Measurements from ENCODE around the gene GFPT2. TPM values are rescaled to one million over a fixed set of nuclear protein-coding genes. Genes with fewer than 3 reads are reported as not detected.

Gene GFPT2
- total and polyA plus RNA-seq, 9 of the 15 experiments (the other 6 are each of a cell fraction or from before 2014, with no cell fraction given) = 0.07 to 0.14 (median 0.08) TPM; not detected in 6

GRCh38 chr5:180291943-180292831, 60.9 kb downstream of the GFPT2 start, which contains the start of gene MAPK9 (continued):
- TF ChIP-seq KLF1 (tag; IDR thresholded peaks at IDR 0.05) (peak; percentile 17; the same call in 1 of the 2 replicates), ZNF740 (CRISPR knock-in tag; IDR thresholded peaks at IDR 0.05) (peak; percentile 48; the same call in 1 of the 2 replicates), ZNF740 (tag; IDR thresholded peaks at IDR 0.05) (0 out of 4 replicates have a peak, but pooled peaks of 1 of the 2 experiments have one; percentile 9), NEUROD1 (IDR thresholded peaks at IDR 0.05; ENCODE audit: borderline replicate concordance, low read depth, low read length, partially characterized antibody) (peak; percentile 87), NRF1 (conservative IDR thresholded peaks at IDR 0.05 in 1 of 2, IDR thresholded peaks at IDR 0.05 in 1 of 2) (peak in 1 of 2 experiments; percentile 14; a peak in 2 of 4 replicates), HNRNPL (IDR thresholded peaks at IDR 0.05; ENCODE audit: low read depth, low read length) (0 out of 2 replicates have a peak, but pooled peaks have one; percentile 49), NFRKB (IDR thresholded peaks at IDR 0.05; ENCODE audit: low read depth) (no peak), RBFOX2 (IDR thresholded peaks at IDR 0.05; ENCODE audit: low read depth, low read length) (peak; percentile 32), ZNF431 (CRISPR knock-in tag; IDR thresholded peaks at IDR 0.05) (peak; percentile 26; the same call in 1 of the 2 replicates), CREB3L1 (IDR thresholded peaks at IDR 0.05; ENCODE audit: borderline replicate concordance, low read depth) (0 out of 2 replicates have a peak, but pooled peaks have one; percentile 27), ZNF23 (CRISPR knock-in tag; IDR thresholded peaks at IDR 0.05) (no peak), COPS2 (conservative IDR thresholded peaks at IDR 0.05) (no peak), U2AF1 (optimal IDR thresholded peaks at IDR 0.05; ENCODE audit: low read depth, low read length) (peak; percentile 58), YBX1 (IDR thresholded peaks at IDR 0.05) (no peak), CCNT2 (IDR thresholded peaks at IDR 0.05; ENCODE audit: borderline replicate concordance, extremely low read depth, insufficient read length, low read depth, low read length) (no peak), BRD4 (IDR thresholded peaks at IDR 0.05) (peak; percentile 51; the same call in 1 of the 2 replicates), NONO (IDR thresholded peaks at IDR 0.05; ENCODE audit: low read depth in 2 of 2, low read length in 1 of 2) (peak in 1 of 2 experiments; percentile 38; a peak in 1 of 4 replicates), KDM5B (IDR thresholded peaks at IDR 0.05; ENCODE audit: insufficient replicate concordance, low read depth, low read length) (peak; percentile 48), ZKSCAN1 (IDR thresholded peaks at IDR 0.05; ENCODE audit: low read depth, low read length) (0 out of 2 replicates have a peak, but pooled peaks have one; percentile 29), POLR2G (IDR thresholded peaks at IDR 0.05; ENCODE audit: low read depth, low read length) (peak; percentile 78), PHF20 (IDR thresholded peaks at IDR 0.05; ENCODE audit: partially characterized antibody) (no peak), KAT7 (CRISPR knock-in tag; IDR thresholded peaks at IDR 0.05; ENCODE audit: borderline replicate concordance) (0 out of 2 replicates have a peak, but pooled peaks have one; percentile 27), CXXC5 (CRISPR knock-in tag; IDR thresholded peaks at IDR 0.05) (peak; percentile 57)
- TF ChIP-seq, protein P1, sequence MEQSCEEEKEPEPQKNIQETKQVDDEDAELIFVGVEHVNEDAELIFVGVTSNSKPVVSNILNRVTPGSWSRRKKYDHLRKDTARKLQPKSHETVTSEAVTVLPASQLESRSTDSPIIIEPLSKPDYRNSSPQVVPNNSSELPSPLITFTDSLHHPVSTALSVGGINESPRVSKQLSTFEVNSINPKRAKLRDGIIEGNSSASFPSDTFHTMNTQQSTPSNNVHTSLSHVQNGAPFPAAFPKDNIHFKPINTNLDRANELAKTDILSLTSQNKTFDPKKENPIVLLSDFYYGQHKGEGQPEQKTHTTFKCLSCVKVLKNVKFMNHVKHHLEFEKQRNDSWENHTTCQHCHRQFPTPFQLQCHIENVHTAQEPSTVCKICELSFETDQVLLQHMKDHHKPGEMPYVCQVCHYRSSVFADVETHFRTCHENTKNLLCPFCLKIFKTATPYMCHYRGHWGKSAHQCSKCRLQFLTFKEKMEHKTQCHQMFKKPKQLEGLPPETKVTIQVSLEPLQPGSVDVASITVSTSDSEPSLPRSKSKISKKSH (CRISPR knock-in tag; IDR thresholded peaks at IDR 0.05) = no peak

Measured in K562 (cell line).